Daoy (cell line): ENCODE results near the gene SV2A. TPM values are rescaled to one million over a fixed set of nuclear protein-coding genes. Genes with fewer than 3 reads are reported as not detected.

ENCODE experiments used
- total RNA-seq: library from RNA; depleted of rRNA; stranded (reverse); fragments of >200 nt; shearing (Covaris generic); gene quantifications from 2 replicates; pipeline ENCODE4 v1.2.3, GENCODE V29; 2014; rRNA removed

SV2A gene
- total RNA-seq, 1 experiment from 2014 or later: 8.8 TPM

Other genes starting within 250 kb of the SV2A start
- not detected in 2 replicates for gene FCGR1A, start 135.2 kb downstream of the SV2A start, total RNA-seq
- 5.9 and 11.0 TPM in 2 replicates for gene BOLA1, start 18.3 kb downstream of the SV2A start, total RNA-seq
- 8.9 and 16.2 TPM in 2 replicates for gene SF3B4, start 10.0 kb upstream of the SV2A start, total RNA-seq
- 2.9 and 3.7 TPM in 2 replicates for gene MTMR11, start 19.0 kb upstream of the SV2A start, total RNA-seq
- gene OTUD7B, start 92.9 kb upstream of the SV2A start, total RNA-seq: 12.8 and 13.0 TPM in 2 replicates
- gene VPS45, start 149.9 kb upstream of the SV2A start, total RNA-seq: 48.5 and 53.0 TPM in 2 replicates
- gene PLEKHO1, start 232.1 kb upstream of the SV2A start, total RNA-seq: 66.9 and 75.8 TPM in 2 replicates